K562 (cell line): ENCODE results near the gene PLD6. TPM values are rescaled to one million over a fixed set of nuclear protein-coding genes. Genes with fewer than 3 reads are reported as not detected.

Source experiments
- CBFB ChIP-seq: sonication (generic); formaldehyde crosslinking; IDR thresholded peaks from 2 replicates; pipeline ENCODE4 v1.4.0; 2020; ENCODE audit warnings: mild to moderate bottlenecking, missing genetic modification reagents
- DNMT1 ChIP-seq: fragments of 450-650 bp; IDR thresholded peaks from 2 replicates; pipeline ENCODE4 v1.6.1; 2016; ENCODE audit warnings: antibody characterized with exemption, mild to moderate bottlenecking
- FOXP1 ChIP-seq: sonication (generic); formaldehyde crosslinking; IDR thresholded peaks from 2 replicates; pipeline ENCODE4 v1.8.0; 2022; ENCODE audit warnings: mild to moderate bottlenecking, missing genetic modification reagents
- MBD1 ChIP-seq: fragments of 250-450 bp; sonication (Bioruptor Pico); IDR thresholded peaks from 2 replicates; pipeline ENCODE4 v1.8.0; 2022; ENCODE audit warnings: inconsistent platforms
- RREB1 ChIP-seq: fragments of 250-450 bp; sonication (Bioruptor Pico); IDR thresholded peaks from 2 replicates; pipeline ENCODE4 v1.4.0; 2020
- SMARCB1 ChIP-seq: IDR thresholded peaks from 2 replicates; pipeline ENCODE4 v1.6.1; 2011; ENCODE audit warnings: improper control_type of control experiment, low read depth; ENCODE audit not compliant: insufficient read length
- TFAP4 ChIP-seq: sonication (generic); formaldehyde crosslinking; IDR thresholded peaks from 2 replicates; pipeline ENCODE4 v1.8.0; 2022; ENCODE audit warnings: missing genetic modification reagents, mild to moderate bottlenecking, moderate library complexity, borderline replicate concordance
- TSHZ1 ChIP-seq: fragments of 250-450 bp; sonication (Bioruptor Pico); IDR thresholded peaks from 2 replicates; pipeline ENCODE4 v1.4.0; 2020; ENCODE audit warnings: mild to moderate bottlenecking, moderate library complexity
- ZFP91 ChIP-seq: sonication (generic); formaldehyde crosslinking; IDR thresholded peaks from 2 replicates; pipeline ENCODE4 v1.8.0; 2022; ENCODE audit warnings: mild to moderate bottlenecking, missing genetic modification reagents
- ZNF12 ChIP-seq: sonication (generic); formaldehyde crosslinking; IDR thresholded peaks from 2 replicates; pipeline ENCODE4 v1.4.0; 2020; ENCODE audit warnings: mild to moderate bottlenecking, missing genetic modification reagents
- ZNF277 ChIP-seq: fragments of 250-450 bp; sonication (Bioruptor Pico); IDR thresholded peaks from 2 replicates; pipeline ENCODE4 v1.8.0; 2022; ENCODE audit warnings: inconsistent platforms, mild to moderate bottlenecking, moderate library complexity, borderline replicate concordance
- polyA plus RNA-seq, 8 experiments: library from polyadenylated mRNA; depleted of rRNA in 4 of 8; stranded (reverse) in 5 of 8; unstranded in 3 of 8; fragments of >200 nt; fragmentation: Nextera tagmentation in 2 of 8; fragmentation: Illumina TruSeq in 1 of 8; extraction: Ambion mirVana in 2 of 8; extraction: Trizol in 1 of 8; gene quantifications; 2 replicates each; pipeline versions ENCODE4 v1.2.1 to v1.2.3, GENCODE V29; 2011 to 2014; ENCODE audit warnings: inconsistent platforms in 1 of 8, missing spikeins in 1 of 8
- total RNA-seq, 7 experiments: library from RNA; depleted of rRNA in 6 of 7; stranded (reverse); fragments of >200 nt in 6 of 7; fragmentation: Illumina TruSeq in 2 of 7; extraction: Trizol in 2 of 7; gene quantifications; 2 replicates each; pipeline versions ENCODE4 v1.2.1 to v1.2.3, GENCODE V29; 2011 to 2021; ENCODE audit warnings: low replicate concordance in 1 of 7

The PLD6 gene
- total and polyA plus RNA-seq, 9 of the 15 experiments (the other 6 are each of a cell fraction or from before 2014, with no cell fraction given): 3.6 to 15.6 (median 10.0) TPM

GRCh38 chr17:17237026-17237799 is 31.1 kb upstream of the PLD6 start, which contains the start of gene FLCN (continued):
- no peak for TF ChIP-seq MBD1 (CRISPR knock-in tag)
- TF ChIP-seq CBFB (CRISPR knock-in tag): peak; percentile 94
- TF ChIP-seq RREB1 (CRISPR knock-in tag): no peak
- no peak for TF ChIP-seq ZNF277
- peak; percentile 98 for TF ChIP-seq TFAP4
- TF ChIP-seq SMARCB1: no peak
- TF ChIP-seq FOXP1 (CRISPR knock-in tag): no peak
- TF ChIP-seq TSHZ1 (CRISPR knock-in tag): no peak
- TF ChIP-seq ZFP91: no peak
- TF ChIP-seq DNMT1: no peak
- no peak for TF ChIP-seq ZNF12 (CRISPR knock-in tag)
